HL-60 (cell line): ENCODE results near the gene HYAL2.

Experiments used
- DNase-seq, 2 experiments: peaks; one replicate each; pipeline ENCODE4 v3.0.0-alpha.2; 2010 to 2020; ENCODE audit warnings: low read depth in 1 of 2, low spot score in 1 of 2
- H3K27ac ChIP-seq: fragments of 250-450 bp; sonication (Bioruptor Pico); replicated peaks from 2 replicates; pipeline ENCODE4 v1.5.1; 2020; ENCODE audit warnings: mild to moderate bottlenecking, moderate library complexity
- H3K27me3 ChIP-seq: fragments of 250-450 bp; sonication (Bioruptor Pico); 2 replicates; pipeline ENCODE4 v1.5.1; 2021; ENCODE audit warnings: mild to moderate bottlenecking, moderate library complexity; ENCODE audit not compliant: insufficient read depth, poor library complexity, severe bottlenecking
- H3K4me3 ChIP-seq: replicated peaks from 2 replicates; pipeline ENCODE4 v1.5.1; 2011; ENCODE audit warnings: mild to moderate bottlenecking, control low read depth, low read length; ENCODE audit not compliant: insufficient read depth
- GABPA ChIP-seq: IDR thresholded peaks from 2 replicates; pipeline ENCODE4 v1.6.1; 2012; ENCODE audit warnings: low read depth
- POLR2AphosphoS5 ChIP-seq: IDR thresholded peaks from 2 replicates; pipeline ENCODE4 v1.6.1; 2012; ENCODE audit warnings: low read depth
- REST ChIP-seq: IDR thresholded peaks from 2 replicates; pipeline ENCODE4 v1.6.1; 2012; ENCODE audit warnings: low read depth; ENCODE audit not compliant: insufficient replicate concordance
- SPI1 ChIP-seq: IDR thresholded peaks from 2 replicates; pipeline ENCODE4 v1.6.1; 2012; ENCODE audit warnings: low read depth, mild to moderate bottlenecking, borderline replicate concordance
- TF ChIP-seq, protein P1 (sequence below): IDR thresholded peaks from one replicate; pipeline ENCODE4 v1.5.1; 2011; ENCODE audit warnings: low read length, control low read depth, inconsistent platforms; ENCODE audit not compliant: insufficient read depth

Gene HYAL2

DNA sequence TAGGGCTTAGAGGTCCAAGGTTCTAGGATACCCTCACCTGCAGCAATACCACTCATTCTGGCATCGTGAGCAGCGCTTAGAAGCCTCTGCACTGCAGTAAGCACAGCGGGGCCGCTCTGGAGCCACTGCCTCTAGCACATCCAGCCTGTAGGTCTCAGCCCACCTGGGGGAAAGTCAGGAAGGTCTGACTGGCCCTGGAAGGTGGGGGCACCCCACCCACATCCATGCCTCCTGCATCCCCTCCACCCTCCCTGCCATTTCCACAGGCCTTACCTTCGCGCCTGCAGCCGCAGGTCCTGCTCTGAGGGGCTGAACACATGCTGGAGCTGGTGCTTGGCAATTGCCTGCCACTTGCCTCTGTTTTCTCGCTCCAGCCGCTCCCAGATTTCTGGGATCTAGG, 19.0 kb upstream of the HYAL2 start:
- no peak for TF ChIP-seq REST
- no peak for TF ChIP-seq POLR2AphosphoS5
- TF ChIP-seq, protein P1, sequence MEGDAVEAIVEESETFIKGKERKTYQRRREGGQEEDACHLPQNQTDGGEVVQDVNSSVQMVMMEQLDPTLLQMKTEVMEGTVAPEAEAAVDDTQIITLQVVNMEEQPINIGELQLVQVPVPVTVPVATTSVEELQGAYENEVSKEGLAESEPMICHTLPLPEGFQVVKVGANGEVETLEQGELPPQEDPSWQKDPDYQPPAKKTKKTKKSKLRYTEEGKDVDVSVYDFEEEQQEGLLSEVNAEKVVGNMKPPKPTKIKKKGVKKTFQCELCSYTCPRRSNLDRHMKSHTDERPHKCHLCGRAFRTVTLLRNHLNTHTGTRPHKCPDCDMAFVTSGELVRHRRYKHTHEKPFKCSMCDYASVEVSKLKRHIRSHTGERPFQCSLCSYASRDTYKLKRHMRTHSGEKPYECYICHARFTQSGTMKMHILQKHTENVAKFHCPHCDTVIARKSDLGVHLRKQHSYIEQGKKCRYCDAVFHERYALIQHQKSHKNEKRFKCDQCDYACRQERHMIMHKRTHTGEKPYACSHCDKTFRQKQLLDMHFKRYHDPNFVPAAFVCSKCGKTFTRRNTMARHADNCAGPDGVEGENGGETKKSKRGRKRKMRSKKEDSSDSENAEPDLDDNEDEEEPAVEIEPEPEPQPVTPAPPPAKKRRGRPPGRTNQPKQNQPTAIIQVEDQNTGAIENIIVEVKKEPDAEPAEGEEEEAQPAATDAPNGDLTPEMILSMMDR = no peak
- no peak for TF ChIP-seq GABPA
- TF ChIP-seq SPI1 = no peak
- no peaks in the 10 kb centered on the region for H3K27me3 ChIP-seq
- peak overlapping the region; percentile 68 for H3K4me3 ChIP-seq
- DNase-seq = no peak
- peak overlapping the region; percentile 99 for H3K27ac ChIP-seq

- peak within 1 kb of the TSS; percentile 99 for H3K27ac ChIP-seq
- H3K27me3 ChIP-seq = no peaks in the 10 kb centered on the region
- peak within 1 kb of the TSS; percentile 68 for H3K4me3 ChIP-seq
- peak; percentile 95 to 97 for DNase-seq
- TF ChIP-seq, protein P1 = no peak
- TF ChIP-seq SPI1 = no peak; the same call in 1 of the 2 replicates
- TF ChIP-seq GABPA = peak; percentile 65
- TF ChIP-seq REST = peak; percentile 57
- peak; percentile 80 for TF ChIP-seq POLR2AphosphoS5
Measured at GRCh38 chr3:50340448-50341329, 18.1 kb upstream of the HYAL2 start, which contains the start of gene RASSF1. RASSF1 (minus strand) TSS chr3:50340836; CDS start chr3:50340805, 31 bp downstream.

DNA sequence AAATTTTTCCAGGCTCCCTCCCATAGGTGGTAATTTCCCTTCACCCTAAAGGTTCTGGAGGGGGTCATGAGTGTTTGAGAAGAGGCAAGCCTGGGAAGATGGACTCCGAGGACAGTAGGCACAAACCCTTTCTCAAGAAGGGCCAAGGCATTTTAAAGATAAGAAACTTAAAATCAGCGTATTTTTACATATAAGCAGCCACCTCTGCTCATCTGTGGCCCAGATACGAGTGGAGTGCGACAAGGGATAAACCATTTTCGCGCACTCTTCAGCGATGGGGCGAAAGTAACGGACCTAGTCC, 17.6 kb upstream of the HYAL2 start:
- Histone ChIP-seq H3K27me3 (no peaks in the 10 kb centered on the region), H3K27ac (peak overlapping the region; percentile 99), H3K4me3 (peak overlapping the region; percentile 68)
- no peak for DNase-seq
- TF ChIP-seq, protein P1 = no peak
- TF ChIP-seq SPI1 = no peak
- TF ChIP-seq REST = no peak
- no peak for TF ChIP-seq GABPA
- TF ChIP-seq POLR2AphosphoS5 = no peak
